Neural progenitor cell (in vitro differentiated cells): ENCODE measurements around the gene F7. TPM values are rescaled to one million over a fixed set of nuclear protein-coding genes. Genes with fewer than 3 reads are reported as not detected.
"Not testable (repeated sequence)": the region's sequence is repeated elsewhere in the genome, so short reads cannot be mapped to it uniquely, and the experiment has no call there.

Experiments
- DNase-seq: peaks from one replicate; pipeline ENCODE4 v3.0.0-alpha.2; 2016; ENCODE audit warnings: low spot score
- H2AFZ ChIP-seq: fragments of 200-600 bp; sonication (generic); replicated peaks from 2 replicates; pipeline ENCODE4 v1.6.1; 2016; ENCODE audit warnings: antibody characterized with exemption
- H3F3A ChIP-seq: fragments of 200-600 bp; sonication (generic); 2 replicates; pipeline ENCODE4 v1.6.1; 2016; ENCODE audit warnings: antibody characterized with exemption, low read depth
- H3K27ac ChIP-seq: fragments of 200-600 bp; sonication (generic); 2 replicates; pipeline ENCODE4 v1.5.1; 2016; ENCODE audit warnings: mild to moderate bottlenecking
- H3K27me3 ChIP-seq: fragments of 200-600 bp; sonication (generic); 2 replicates; pipeline ENCODE4 v1.6.1; 2016; ENCODE audit warnings: mild to moderate bottlenecking, moderate library complexity
- H3K36me3 ChIP-seq: fragments of 200-600 bp; sonication (generic); 2 replicates; pipeline ENCODE4 v1.5.1; 2016
- H3K4me1 ChIP-seq: fragments of 200-600 bp; sonication (generic); 2 replicates; pipeline ENCODE4 v1.6.1; 2016; ENCODE audit warnings: mixed run types
- H3K4me2 ChIP-seq: fragments of 200-600 bp; sonication (generic); 2 replicates; pipeline ENCODE4 v1.6.1; 2016
- H3K4me3 ChIP-seq: fragments of 200-600 bp; sonication (generic); 2 replicates; pipeline ENCODE4 v1.5.1; 2016
- H3K79me2 ChIP-seq: fragments of 200-600 bp; sonication (generic); 2 replicates; pipeline ENCODE4 v1.6.1; 2016; ENCODE audit warnings: low read depth
- H3K9ac ChIP-seq: fragments of 200-600 bp; sonication (generic); 2 replicates; pipeline ENCODE4 v1.6.1; 2016
- H3K9me3 ChIP-seq: fragments of 200-600 bp; sonication (generic); 2 replicates; pipeline ENCODE4 v1.5.1; 2016; ENCODE audit warnings: low read depth
- H4K20me1 ChIP-seq: fragments of 200-600 bp; sonication (generic); 2 replicates; pipeline ENCODE4 v1.6.1; 2016; ENCODE audit warnings: low read depth
- H3K27ac Mint-ChIP-seq: 3 replicates; pipeline ENCODE4 v1.8.0; 2021; ENCODE audit warnings: mixed read lengths
- H3K27me3 Mint-ChIP-seq: 2 replicates; pipeline ENCODE4 v1.8.0; 2022; ENCODE audit warnings: low read depth, mild to moderate bottlenecking, inconsistent platforms, moderate library complexity, mixed read lengths; ENCODE audit not compliant: insufficient read depth
- H3K36me3 Mint-ChIP-seq: 3 replicates; pipeline ENCODE4 v1.8.0; 2021; ENCODE audit warnings: mixed read lengths
- H3K4me1 Mint-ChIP-seq: 3 replicates; pipeline ENCODE4 v1.8.0; 2021; ENCODE audit warnings: mixed read lengths
- H3K4me3 Mint-ChIP-seq: 3 replicates; pipeline ENCODE4 v1.8.0; 2021; ENCODE audit warnings: mild to moderate bottlenecking, moderate library complexity, mixed read lengths
- H3K9me3 Mint-ChIP-seq: 3 replicates; pipeline ENCODE4 v1.8.0; 2020; ENCODE audit warnings: mixed read lengths
- EZH2 ChIP-seq: fragments of 200-600 bp; sonication (generic); IDR thresholded peaks from 2 replicates; pipeline ENCODE4 v1.6.1; 2017; ENCODE audit warnings: antibody characterized with exemption, mild to moderate bottlenecking, moderate library complexity
- EZH2phosphoT487 ChIP-seq: fragments of 200-600 bp; sonication (generic); IDR thresholded peaks from 2 replicates; pipeline ENCODE4 v1.6.1; 2017; ENCODE audit warnings: antibody characterized with exemption
- total RNA-seq: library from RNA; depleted of rRNA; stranded (reverse); fragments of >200 nt; gene quantifications from 2 replicates; pipeline ENCODE4 v1.2.3, GENCODE V29; 2015; ENCODE audit warnings: low replicate concordance
- TF ChIP-seq, protein P1 (sequence below): fragments of 200-600 bp; sonication (generic); IDR thresholded peaks from 2 replicates; pipeline ENCODE4 v1.5.1; 2017; ENCODE audit warnings: antibody characterized with exemption, mild to moderate bottlenecking

Gene F7
- total RNA-seq, 1 donor from 2014 or later: not detected

DNA sequence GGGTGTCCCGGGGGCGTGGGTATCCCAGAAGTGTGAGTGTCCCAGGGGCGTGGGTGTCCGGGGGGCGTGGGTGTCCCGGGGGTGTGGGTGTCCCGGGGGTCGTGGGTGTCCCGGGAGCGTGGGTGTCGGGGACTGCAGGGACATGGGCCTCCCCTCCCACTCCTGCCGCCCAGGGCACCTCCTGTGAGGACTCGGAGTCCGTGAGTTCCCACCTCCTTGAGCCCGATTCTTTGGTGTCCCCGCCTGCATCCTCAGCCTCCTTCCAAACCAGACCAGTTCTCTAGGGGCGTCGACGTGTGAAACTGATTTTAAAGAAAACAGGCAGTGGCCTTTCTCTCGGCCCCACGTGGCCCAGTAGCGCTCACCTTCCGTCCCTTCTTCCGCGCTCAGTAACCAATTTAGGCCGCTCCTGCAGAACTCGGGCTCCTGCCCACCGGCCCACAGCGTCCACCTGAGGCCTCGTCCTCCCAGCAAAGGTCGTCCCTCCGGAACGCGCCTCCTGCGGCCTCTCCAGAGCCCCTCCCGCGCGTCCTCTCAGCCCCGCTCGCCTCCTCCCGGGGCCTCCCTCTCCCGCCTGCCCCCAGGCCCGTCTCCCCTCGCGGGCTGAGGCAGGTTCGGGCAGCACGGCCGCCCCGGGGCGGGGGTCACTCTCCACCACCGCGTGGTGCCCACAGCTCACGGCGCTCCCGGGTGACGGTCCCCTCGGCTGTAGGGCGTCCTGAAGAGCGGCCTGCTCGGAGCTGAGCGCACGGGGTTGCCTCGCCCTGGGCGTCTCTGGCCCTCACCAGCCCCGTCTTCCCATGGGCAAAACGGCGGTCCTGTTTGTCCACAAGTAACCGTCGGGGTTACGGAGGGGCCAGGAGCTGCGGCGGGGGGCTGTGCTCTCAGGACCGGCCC, 3.8 kb downstream of the F7 start:
- Mint-ChIP-seq H3K4me3 (peak overlapping the region; percentile 66), H3K4me1 (peaks cover 7% of the 10 kb centered on the region), H3K27ac (no peak overlapping the region), H3K36me3 (no peaks in the 10 kb centered on the region), H3K9me3 (peaks cover 4% of the 10 kb centered on the region), H3K27me3 (peaks cover 13% of the 10 kb centered on the region)
- Histone ChIP-seq H3K27me3 (peaks cover 22% of the 10 kb centered on the region), H3K9ac (no peak overlapping the region), H3K4me1 (peaks cover 7% of the 10 kb centered on the region), H4K20me1 (no peaks in the 10 kb centered on the region), H3K79me2 (no peaks in the 10 kb centered on the region), H3K4me2 (no peak overlapping the region), H3K4me3 (no peak overlapping the region), H3K36me3 (no peaks in the 10 kb centered on the region), H3F3A (no peaks in the 10 kb centered on the region), H3K9me3 (no peaks in the 10 kb centered on the region), H3K27ac (no peak overlapping the region), H2AFZ (no peak overlapping the region)
- DNase-seq: no peak
- TF ChIP-seq EZH2: no peak
- no peak for TF ChIP-seq EZH2phosphoT487

DNA sequence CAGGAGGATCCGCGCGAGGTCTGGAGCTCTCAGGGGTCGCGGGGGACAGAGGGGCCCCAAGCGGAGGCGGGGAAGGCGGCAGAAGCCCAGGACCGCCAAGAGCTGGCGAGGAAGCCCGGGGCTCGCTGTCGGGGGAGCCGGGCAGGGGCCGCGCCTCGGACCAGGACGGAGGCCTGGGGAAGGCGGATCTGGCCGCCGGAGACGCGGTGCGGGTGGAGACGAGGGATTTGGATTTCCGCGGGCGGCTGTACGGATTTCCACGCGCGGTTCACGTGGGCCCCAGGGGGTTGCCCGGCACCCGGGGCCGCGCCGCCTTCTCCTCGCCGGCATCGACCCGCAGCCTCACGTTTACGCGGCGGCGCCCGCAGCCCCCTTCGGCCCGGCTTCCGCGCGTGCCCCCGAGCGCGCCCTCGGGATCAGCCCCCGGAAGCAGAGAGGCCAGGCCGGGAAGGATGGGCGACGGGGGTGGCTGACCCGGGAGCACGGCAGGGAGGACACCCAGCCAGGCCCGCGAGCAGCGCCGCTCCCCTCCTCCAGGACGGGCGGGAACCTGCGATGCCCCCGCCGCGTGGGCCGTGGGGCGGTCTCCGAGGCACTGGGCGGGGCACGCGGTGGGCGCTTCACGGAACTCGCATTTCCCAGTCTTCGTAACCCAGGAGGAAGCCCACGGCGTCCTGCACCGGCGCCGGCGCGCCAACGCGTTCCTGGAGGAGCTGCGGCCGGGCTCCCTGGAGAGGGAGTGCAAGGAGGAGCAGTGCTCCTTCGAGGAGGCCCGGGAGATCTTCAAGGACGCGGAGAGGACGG, 4.7 kb downstream of the F7 start:
- Histone ChIP-seq H2AFZ (no peak overlapping the region), H3K9me3 (no peaks in the 10 kb centered on the region), H3K4me1 (peaks cover 7% of the 10 kb centered on the region), H4K20me1 (no peaks in the 10 kb centered on the region), H3K36me3 (no peaks in the 10 kb centered on the region), H3K27me3 (peaks cover 22% of the 10 kb centered on the region), H3K4me3 (peak overlapping the region; percentile 13), H3K27ac (no peak overlapping the region), H3F3A (no peaks in the 10 kb centered on the region), H3K4me2 (peak overlapping the region; percentile 22), H3K9ac (no peak overlapping the region), H3K79me2 (no peaks in the 10 kb centered on the region)
- Mint-ChIP-seq H3K27ac (no peak overlapping the region), H3K9me3 (peaks cover 4% of the 10 kb centered on the region), H3K4me3 (no peak overlapping the region), H3K36me3 (no peaks in the 10 kb centered on the region), H3K27me3 (peaks cover 11% of the 10 kb centered on the region), H3K4me1 (peaks cover 3% of the 10 kb centered on the region)
- DNase-seq: no peak
- TF ChIP-seq, protein P1, sequence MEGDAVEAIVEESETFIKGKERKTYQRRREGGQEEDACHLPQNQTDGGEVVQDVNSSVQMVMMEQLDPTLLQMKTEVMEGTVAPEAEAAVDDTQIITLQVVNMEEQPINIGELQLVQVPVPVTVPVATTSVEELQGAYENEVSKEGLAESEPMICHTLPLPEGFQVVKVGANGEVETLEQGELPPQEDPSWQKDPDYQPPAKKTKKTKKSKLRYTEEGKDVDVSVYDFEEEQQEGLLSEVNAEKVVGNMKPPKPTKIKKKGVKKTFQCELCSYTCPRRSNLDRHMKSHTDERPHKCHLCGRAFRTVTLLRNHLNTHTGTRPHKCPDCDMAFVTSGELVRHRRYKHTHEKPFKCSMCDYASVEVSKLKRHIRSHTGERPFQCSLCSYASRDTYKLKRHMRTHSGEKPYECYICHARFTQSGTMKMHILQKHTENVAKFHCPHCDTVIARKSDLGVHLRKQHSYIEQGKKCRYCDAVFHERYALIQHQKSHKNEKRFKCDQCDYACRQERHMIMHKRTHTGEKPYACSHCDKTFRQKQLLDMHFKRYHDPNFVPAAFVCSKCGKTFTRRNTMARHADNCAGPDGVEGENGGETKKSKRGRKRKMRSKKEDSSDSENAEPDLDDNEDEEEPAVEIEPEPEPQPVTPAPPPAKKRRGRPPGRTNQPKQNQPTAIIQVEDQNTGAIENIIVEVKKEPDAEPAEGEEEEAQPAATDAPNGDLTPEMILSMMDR: no peak
- TF ChIP-seq EZH2phosphoT487: no peak
- TF ChIP-seq EZH2: peak; percentile 59

DNA sequence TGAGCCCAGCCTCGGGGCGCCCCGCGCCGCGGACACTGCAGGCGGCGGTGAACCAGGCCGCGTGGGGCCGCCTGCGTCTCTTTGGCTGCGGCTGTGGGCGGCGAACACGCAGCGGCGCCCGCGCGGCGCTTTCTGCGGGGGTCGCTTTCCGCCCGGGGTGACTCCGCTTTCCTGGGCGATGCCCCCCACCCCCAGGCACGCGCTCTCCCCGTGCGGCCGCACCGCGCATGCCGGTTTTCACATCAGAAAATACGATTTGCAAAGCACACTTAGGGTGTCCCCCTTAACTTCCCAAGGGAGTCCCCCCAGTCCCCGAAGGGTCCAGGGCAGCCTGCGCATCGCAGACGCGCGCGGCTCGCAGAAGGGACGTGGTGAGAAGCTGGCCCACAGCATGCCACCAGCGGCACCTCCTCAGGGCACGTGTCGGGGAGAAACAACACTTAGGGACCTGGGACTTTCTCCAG, 5.3 kb downstream of the F7 start:
- H2AFZ ChIP-seq: no peak overlapping the region

DNA sequence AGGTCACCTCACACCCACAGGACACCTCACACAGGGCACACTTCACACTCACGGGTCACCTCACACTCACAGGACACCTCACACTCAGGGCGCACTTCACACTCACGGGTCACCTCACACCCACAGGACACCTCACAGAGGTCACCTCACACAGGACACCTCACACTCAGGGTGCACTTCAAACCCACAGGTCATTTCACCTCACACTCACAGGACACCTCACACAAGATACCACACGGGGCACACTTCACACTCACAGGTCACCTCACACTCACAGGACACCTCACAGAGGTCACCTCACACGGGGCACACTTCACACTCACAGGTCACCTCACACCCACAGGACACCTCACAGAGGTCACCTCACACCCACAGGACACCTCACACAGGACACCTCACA, 6.2 kb downstream of the F7 start:
- DNase-seq, H3K4me2 ChIP-seq, H3K36me3 Mint-ChIP-seq, H3K9me3 ChIP-seq, H3K4me1 ChIP-seq, H3K27ac Mint-ChIP-seq, H3F3A ChIP-seq, H3K4me3 ChIP-seq, H3K36me3 ChIP-seq, H3K4me1 Mint-ChIP-seq, H3K4me3 Mint-ChIP-seq, H2AFZ ChIP-seq, H3K9me3 Mint-ChIP-seq, H3K79me2 ChIP-seq, H3K9ac ChIP-seq, H3K27ac ChIP-seq, H4K20me1 ChIP-seq: not testable (repeated sequence)
- H3K27me3 ChIP-seq: peaks cover 22% of the 10 kb centered on the region
- peaks cover 10% of the 10 kb centered on the region for H3K27me3 Mint-ChIP-seq

More for the DNA sequence above, 5.3 kb downstream of the F7 start:
- H3K4me1 ChIP-seq: peaks cover 1% of the 10 kb centered on the region
- H3K9me3 ChIP-seq: no peaks in the 10 kb centered on the region
- no peaks in the 10 kb centered on the region for H3F3A ChIP-seq
- Mint-ChIP-seq H3K4me1 (peaks cover 3% of the 10 kb centered on the region), H3K27ac (no peak overlapping the region), H3K36me3 (no peaks in the 10 kb centered on the region), H3K4me3 (no peak overlapping the region), H3K27me3 (peaks cover 10% of the 10 kb centered on the region), H3K9me3 (peaks cover 4% of the 10 kb centered on the region)
- no peak overlapping the region for H3K9ac ChIP-seq
- DNase-seq: no peak
- H3K79me2 ChIP-seq: no peaks in the 10 kb centered on the region
- no peak overlapping the region for H3K4me3 ChIP-seq
- no peak overlapping the region for H3K27ac ChIP-seq
- peak overlapping the region; percentile 22 for H3K4me2 ChIP-seq
- no peaks in the 10 kb centered on the region for H3K36me3 ChIP-seq
- H4K20me1 ChIP-seq: no peaks in the 10 kb centered on the region
- H3K27me3 ChIP-seq: peaks cover 22% of the 10 kb centered on the region
- TF ChIP-seq EZH2phosphoT487 (no peak), EZH2 (no peak)
- TF ChIP-seq, protein P1: no peak

- H3K4me3 ChIP-seq, H3K27ac Mint-ChIP-seq, DNase-seq, H3K79me2 ChIP-seq, H3K36me3 Mint-ChIP-seq, H3K9ac ChIP-seq, H2AFZ ChIP-seq, H3K4me1 Mint-ChIP-seq, H3F3A ChIP-seq, H3K9me3 Mint-ChIP-seq, H4K20me1 ChIP-seq, H3K27ac ChIP-seq, H3K4me3 Mint-ChIP-seq, H3K4me1 ChIP-seq, H3K4me2 ChIP-seq, H3K9me3 ChIP-seq, H3K36me3 ChIP-seq: not testable (repeated sequence)
- peaks cover 12% of the 10 kb centered on the region for H3K27me3 Mint-ChIP-seq
- peaks cover 22% of the 10 kb centered on the region for H3K27me3 ChIP-seq
These were observed 6.9 kb downstream of the F7 start for GRCh38 chr13:113112475-113112874.
